Glutamatergic neuron (in vitro differentiated cells): ENCODE results near the gene ZNF320. TPM values are rescaled to one million over a fixed set of nuclear protein-coding genes. Genes with fewer than 3 reads are reported as not detected.
A peak's percentile ranks its signal among the peaks of the same experiment; 100 is the strongest.
"Not testable (repeated sequence)": the region's sequence is repeated elsewhere in the genome, so short reads cannot be mapped to it uniquely, and the experiment has no call there.

Experiments
- DNase-seq: peaks from one replicate; pipeline ENCODE4 v3.0.0; 2022
- H3K27ac Mint-ChIP-seq: one replicate; pipeline ENCODE4 v1.8.0; 2020; ENCODE audit warnings: mild to moderate bottlenecking, mixed read lengths, inconsistent platforms; ENCODE audit not compliant: unreplicated experiment
- H3K27me3 Mint-ChIP-seq: one replicate; pipeline ENCODE4 v1.8.0; 2020; ENCODE audit warnings: mild to moderate bottlenecking, moderate library complexity, mixed read lengths, inconsistent platforms; ENCODE audit not compliant: unreplicated experiment
- H3K36me3 Mint-ChIP-seq: one replicate; pipeline ENCODE4 v1.8.0; 2020; ENCODE audit warnings: mild to moderate bottlenecking, mixed read lengths, inconsistent platforms; ENCODE audit not compliant: unreplicated experiment
- H3K4me1 Mint-ChIP-seq: one replicate; pipeline ENCODE4 v1.8.0; 2020; ENCODE audit warnings: mild to moderate bottlenecking, low read depth, mixed read lengths, inconsistent platforms; ENCODE audit not compliant: unreplicated experiment
- H3K4me3 Mint-ChIP-seq: one replicate; pipeline ENCODE4 v1.8.0; 2020; ENCODE audit warnings: mild to moderate bottlenecking, mixed read lengths, inconsistent platforms; ENCODE audit not compliant: unreplicated experiment
- H3K9me3 Mint-ChIP-seq: one replicate; pipeline ENCODE4 v1.8.0; 2020; ENCODE audit warnings: mild to moderate bottlenecking, moderate library complexity, mixed read lengths, inconsistent platforms; ENCODE audit not compliant: unreplicated experiment
- CTCF ChIP-seq: fragments of 200-600 bp; sonication (generic); IDR thresholded peaks from one replicate; pipeline ENCODE4 v1.5.0; 2021; ENCODE audit not compliant: partially characterized antibody, unreplicated experiment
- total RNA-seq: library from RNA; stranded (reverse); fragmentation: NEBNext Ultra II Directional; extraction: Animal tissue kit (Norgen Biotek cat#: 25700); gene quantifications from one replicate; pipeline ENCODE4 v1.2.1, GENCODE V29; 2021; ENCODE audit not compliant: unreplicated experiment

The ZNF320 gene
- total RNA-seq, 1 donor from 2014 or later: 57.6 TPM

GRCh38 chr19:52938761-52939160, 41.3 kb upstream of the ZNF320 start:
- TF ChIP-seq CTCF: no peak
- Mint-ChIP-seq H3K27ac (no peak overlapping the region), H3K9me3 (peaks cover 6% of the 10 kb centered on the region), H3K4me1 (peaks cover 6% of the 10 kb centered on the region), H3K4me3 (no peak overlapping the region), H3K27me3 (peaks cover 5% of the 10 kb centered on the region), H3K36me3 (no peaks in the 10 kb centered on the region)
- no peak for DNase-seq

- no peak for TF ChIP-seq CTCF
- no peaks in the 10 kb centered on the region for H3K36me3 Mint-ChIP-seq
- H3K4me1 Mint-ChIP-seq: peaks cover 6% of the 10 kb centered on the region
- peaks cover 5% of the 10 kb centered on the region for H3K27me3 Mint-ChIP-seq
- no peak for DNase-seq
- H3K4me3 Mint-ChIP-seq: no peak overlapping the region
- H3K27ac Mint-ChIP-seq: no peak overlapping the region
- H3K9me3 Mint-ChIP-seq: peaks cover 4% of the 10 kb centered on the region
These were observed 39.5 kb upstream of the ZNF320 start for GRCh38 chr19:52936954-52937325.

- no peak for TF ChIP-seq CTCF
- no peak for DNase-seq
- H3K4me1 Mint-ChIP-seq: peaks cover 2% of the 10 kb centered on the region
- no peak overlapping the region for H3K4me3 Mint-ChIP-seq
- H3K36me3 Mint-ChIP-seq: no peaks in the 10 kb centered on the region
- H3K27me3 Mint-ChIP-seq: peaks cover 4% of the 10 kb centered on the region
- peaks cover 2% of the 10 kb centered on the region for H3K9me3 Mint-ChIP-seq
- no peak overlapping the region for H3K27ac Mint-ChIP-seq
These were observed 38.9 kb upstream of the ZNF320 start for GRCh38 chr19:52936151-52936953.

GRCh38 chr19:52935434-52935833, 38.0 kb upstream of the ZNF320 start:
- TF ChIP-seq CTCF: no peak
- no peak overlapping the region for H3K4me3 Mint-ChIP-seq
- H3K27ac Mint-ChIP-seq: no peak overlapping the region
- no peaks in the 10 kb centered on the region for H3K9me3 Mint-ChIP-seq
- H3K27me3 Mint-ChIP-seq: no peaks in the 10 kb centered on the region
- no peaks in the 10 kb centered on the region for H3K36me3 Mint-ChIP-seq
- H3K4me1 Mint-ChIP-seq: no peaks in the 10 kb centered on the region
- no peak for DNase-seq

- not testable (repeated sequence) for H3K27ac Mint-ChIP-seq, H3K4me1 Mint-ChIP-seq, H3K36me3 Mint-ChIP-seq, H3K27me3 Mint-ChIP-seq, DNase-seq, H3K9me3 Mint-ChIP-seq
- peak overlapping the region; percentile 4 for H3K4me3 Mint-ChIP-seq
These were observed 27.2 kb upstream of the ZNF320 start for GRCh38 chr19:52924641-52925040.
